NB4 (cell line): ENCODE data around the gene PLXNA2.

Experiments used
- MYC ChIP-seq: IDR thresholded peaks from 2 replicates; pipeline ENCODE4 v1.6.1; 2011; ENCODE audit warnings: low read depth, low read length
- POLR2A ChIP-seq: IDR thresholded peaks from 2 replicates; pipeline ENCODE4 v1.6.1; 2011; ENCODE audit warnings: mild to moderate bottlenecking; ENCODE audit not compliant: insufficient read length; ENCODE audit errors: extremely low read depth
- TF ChIP-seq, protein P1 (sequence below): IDR thresholded peaks from one replicate; pipeline ENCODE4 v1.5.1; 2012; ENCODE audit warnings: low read depth, low read length
- TF ChIP-seq, protein P2 (sequence below): IDR thresholded peaks from 2 replicates; pipeline ENCODE4 v1.6.1; 2011; ENCODE audit warnings: low read depth, low read length

DNA sequence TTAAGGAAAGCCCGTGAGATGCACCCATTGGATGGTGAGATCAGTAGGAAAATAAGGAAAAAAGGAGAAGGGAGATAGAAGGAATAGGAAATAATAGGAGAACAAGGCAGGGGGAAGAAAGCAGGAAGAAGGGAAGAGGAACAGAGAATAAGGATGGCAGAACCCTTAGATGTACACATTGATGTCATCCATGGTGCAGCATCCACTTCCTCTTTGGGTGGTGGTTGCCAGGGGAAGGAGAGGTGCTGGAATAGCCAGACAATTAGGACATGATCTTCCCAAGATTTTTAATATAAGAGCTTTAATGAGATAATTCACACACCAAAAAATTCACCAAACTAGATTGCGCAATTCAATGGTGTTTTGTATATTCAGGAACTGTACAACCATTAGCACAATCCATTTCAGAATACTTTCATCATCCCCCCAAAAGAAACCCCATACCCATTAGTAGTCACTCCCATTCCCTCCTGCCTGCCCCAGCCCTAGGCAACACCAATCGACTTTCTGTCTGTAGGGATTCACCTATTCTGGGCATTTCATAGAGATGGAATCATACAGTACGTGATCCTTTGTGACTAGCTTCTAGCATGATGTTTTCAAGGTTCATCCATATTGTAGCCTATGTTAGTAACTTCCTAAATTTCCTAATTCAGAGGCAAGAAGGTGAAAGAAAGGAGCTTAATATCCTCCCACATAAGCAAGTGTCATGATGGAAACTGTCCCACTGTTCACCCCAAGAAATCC is 121.4 kb downstream of the PLXNA2 start:
- TF ChIP-seq, protein P1, sequence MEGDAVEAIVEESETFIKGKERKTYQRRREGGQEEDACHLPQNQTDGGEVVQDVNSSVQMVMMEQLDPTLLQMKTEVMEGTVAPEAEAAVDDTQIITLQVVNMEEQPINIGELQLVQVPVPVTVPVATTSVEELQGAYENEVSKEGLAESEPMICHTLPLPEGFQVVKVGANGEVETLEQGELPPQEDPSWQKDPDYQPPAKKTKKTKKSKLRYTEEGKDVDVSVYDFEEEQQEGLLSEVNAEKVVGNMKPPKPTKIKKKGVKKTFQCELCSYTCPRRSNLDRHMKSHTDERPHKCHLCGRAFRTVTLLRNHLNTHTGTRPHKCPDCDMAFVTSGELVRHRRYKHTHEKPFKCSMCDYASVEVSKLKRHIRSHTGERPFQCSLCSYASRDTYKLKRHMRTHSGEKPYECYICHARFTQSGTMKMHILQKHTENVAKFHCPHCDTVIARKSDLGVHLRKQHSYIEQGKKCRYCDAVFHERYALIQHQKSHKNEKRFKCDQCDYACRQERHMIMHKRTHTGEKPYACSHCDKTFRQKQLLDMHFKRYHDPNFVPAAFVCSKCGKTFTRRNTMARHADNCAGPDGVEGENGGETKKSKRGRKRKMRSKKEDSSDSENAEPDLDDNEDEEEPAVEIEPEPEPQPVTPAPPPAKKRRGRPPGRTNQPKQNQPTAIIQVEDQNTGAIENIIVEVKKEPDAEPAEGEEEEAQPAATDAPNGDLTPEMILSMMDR: no peak
- no peak for TF ChIP-seq POLR2A
- TF ChIP-seq, protein P2, sequence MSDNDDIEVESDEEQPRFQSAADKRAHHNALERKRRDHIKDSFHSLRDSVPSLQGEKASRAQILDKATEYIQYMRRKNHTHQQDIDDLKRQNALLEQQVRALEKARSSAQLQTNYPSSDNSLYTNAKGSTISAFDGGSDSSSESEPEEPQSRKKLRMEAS: no peak
- TF ChIP-seq MYC: no peak
